ENCODE data around the gene ECT2. TPM values are rescaled to one million over a fixed set of nuclear protein-coding genes. Genes with fewer than 3 reads are reported as not detected.

ECT2 gene
- total RNA-seq, 1 experiment from 2014 or later: 145 TPM

DNA sequence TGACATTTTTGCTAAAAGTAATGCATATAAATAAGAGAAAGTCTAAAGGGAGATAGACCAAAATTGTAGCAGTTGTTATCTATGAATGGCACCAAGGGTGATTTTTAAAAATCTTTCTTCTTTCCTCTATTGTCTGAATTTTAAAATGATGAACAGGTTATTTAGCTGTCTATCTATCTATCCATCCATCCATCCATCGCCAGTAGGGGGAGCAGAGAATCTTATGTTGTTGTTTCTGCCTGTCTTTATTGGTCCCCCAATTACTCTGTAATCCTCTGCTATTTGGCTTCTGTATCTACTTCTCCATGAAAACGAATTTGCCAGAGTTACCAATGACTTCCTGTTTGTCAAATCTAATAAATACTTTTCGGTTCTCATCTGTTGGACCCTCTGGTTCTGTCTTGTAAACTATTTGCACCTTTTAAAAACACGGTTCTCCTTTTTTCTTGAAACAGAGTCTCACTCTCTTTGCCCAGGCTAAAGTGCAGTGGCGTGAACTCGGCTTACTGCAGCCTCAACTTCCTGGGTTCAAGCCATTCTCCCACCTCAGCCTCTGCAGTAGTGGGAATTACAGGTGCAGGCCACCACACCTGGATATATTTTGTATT lies 86.0 kb downstream of the ECT2 start:
- intact Hi-C loops (cut with micrococcal nuclease; ENCODE audit: unreplicated experiment): loop anchor here (2.0 kb wide), 1 partner anchor 208 kb away; no protein-coding TSS in a partner anchor
- no peaks in the 10 kb centered on the region for H3K4me1 ChIP-seq (replicated peaks; ENCODE audit: insufficient read depth)
- ChIA-PET CTCF (no interaction called here), POLR2A (ENCODE audit: unreplicated experiment) (no interaction called here)
- no TSS peak for BruUV-seq (replicated peaks)
- no peaks in the 10 kb centered on the region for H3K27me3 ChIP-seq (ENCODE audit: insufficient read depth, low read depth)
- H3K79me2 ChIP-seq (ENCODE audit: low read depth): no peaks in the 10 kb centered on the region
- DNase-seq: peak in 1 of 2 experiments; percentile 38
- H3F3A ChIP-seq (ENCODE audit: insufficient read depth, low read depth): no peaks in the 10 kb centered on the region
- no peak overlapping the region for H2AFZ ChIP-seq
- no peaks in the 10 kb centered on the region for H4K20me1 ChIP-seq (ENCODE audit: insufficient read depth)
- no peaks in the 10 kb centered on the region for H3K9me3 ChIP-seq (ENCODE audit: insufficient read depth, low read depth)
- TF ChIP-seq EZH2 (IDR thresholded peaks at IDR 0.05; ENCODE audit: low read depth): no peak
- TF ChIP-seq, protein P1, sequence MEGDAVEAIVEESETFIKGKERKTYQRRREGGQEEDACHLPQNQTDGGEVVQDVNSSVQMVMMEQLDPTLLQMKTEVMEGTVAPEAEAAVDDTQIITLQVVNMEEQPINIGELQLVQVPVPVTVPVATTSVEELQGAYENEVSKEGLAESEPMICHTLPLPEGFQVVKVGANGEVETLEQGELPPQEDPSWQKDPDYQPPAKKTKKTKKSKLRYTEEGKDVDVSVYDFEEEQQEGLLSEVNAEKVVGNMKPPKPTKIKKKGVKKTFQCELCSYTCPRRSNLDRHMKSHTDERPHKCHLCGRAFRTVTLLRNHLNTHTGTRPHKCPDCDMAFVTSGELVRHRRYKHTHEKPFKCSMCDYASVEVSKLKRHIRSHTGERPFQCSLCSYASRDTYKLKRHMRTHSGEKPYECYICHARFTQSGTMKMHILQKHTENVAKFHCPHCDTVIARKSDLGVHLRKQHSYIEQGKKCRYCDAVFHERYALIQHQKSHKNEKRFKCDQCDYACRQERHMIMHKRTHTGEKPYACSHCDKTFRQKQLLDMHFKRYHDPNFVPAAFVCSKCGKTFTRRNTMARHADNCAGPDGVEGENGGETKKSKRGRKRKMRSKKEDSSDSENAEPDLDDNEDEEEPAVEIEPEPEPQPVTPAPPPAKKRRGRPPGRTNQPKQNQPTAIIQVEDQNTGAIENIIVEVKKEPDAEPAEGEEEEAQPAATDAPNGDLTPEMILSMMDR (conservative IDR thresholded peaks at IDR 0.05): peak; percentile 77
- H3K4me2 ChIP-seq: no peak overlapping the region
- no peaks in the 10 kb centered on the region for H3K36me3 ChIP-seq (ENCODE audit: low read depth)
- H3K27ac ChIP-seq: no peak overlapping the region
- H3K4me3 ChIP-seq: no peak overlapping the region
- no peaks in the 10 kb centered on the region for H3K9me2 ChIP-seq (ENCODE audit: insufficient read depth)

DNA sequence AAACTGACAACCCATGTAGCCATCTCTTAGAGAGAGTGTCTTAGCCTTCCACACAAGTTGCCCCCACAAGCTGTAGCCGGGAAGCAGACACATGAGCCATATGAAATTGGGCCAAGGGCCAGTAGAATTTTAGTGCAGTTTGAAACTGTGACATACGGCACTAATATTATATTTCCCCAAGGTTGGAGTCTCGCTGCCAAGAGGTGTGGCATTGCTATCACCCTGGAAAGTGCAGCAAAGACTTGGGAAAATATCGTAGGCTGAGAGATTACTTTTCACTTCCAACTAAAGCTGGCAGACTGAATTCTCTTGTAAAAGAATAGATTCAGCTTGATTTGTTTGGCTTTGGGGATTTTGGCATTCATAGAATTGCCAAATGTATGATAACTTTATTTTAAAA lies 89.2 kb downstream of the ECT2 start:
- Histone ChIP-seq H3K4me3 (no peak overlapping the region), H3K79me2 (ENCODE audit: low read depth) (no peaks in the 10 kb centered on the region), H3K4me1 (replicated peaks; ENCODE audit: insufficient read depth) (no peaks in the 10 kb centered on the region), H3F3A (ENCODE audit: insufficient read depth, low read depth) (no peaks in the 10 kb centered on the region), H2AFZ (no peak overlapping the region), H3K27ac (no peak overlapping the region), H4K20me1 (ENCODE audit: insufficient read depth) (no peaks in the 10 kb centered on the region), H3K36me3 (ENCODE audit: low read depth) (no peaks in the 10 kb centered on the region), H3K9me3 (ENCODE audit: insufficient read depth, low read depth) (no peaks in the 10 kb centered on the region), H3K9me2 (ENCODE audit: insufficient read depth) (no peaks in the 10 kb centered on the region), H3K4me2 (no peak overlapping the region), H3K27me3 (ENCODE audit: insufficient read depth, low read depth) (no peaks in the 10 kb centered on the region)
- no peak for DNase-seq
- no peak for TF ChIP-seq EZH2 (IDR thresholded peaks at IDR 0.05; ENCODE audit: low read depth)
- TF ChIP-seq, protein P1 (conservative IDR thresholded peaks at IDR 0.05): no peak
- CTCF ChIA-PET: interaction anchor here (0.5 kb wide), 1 partner anchor 77 kb away, joined by 5 read pairs; no protein-coding TSS in a partner anchor
- intact Hi-C loops (cut with micrococcal nuclease; ENCODE audit: unreplicated experiment): loop anchor here (10.0 kb wide), 1 partner anchor 555 kb away; the partner anchor contains the start of gene NLGN1
- BruUV-seq (replicated peaks): no TSS peak
- POLR2A ChIA-PET (ENCODE audit: unreplicated experiment): no interaction called here

DNA sequence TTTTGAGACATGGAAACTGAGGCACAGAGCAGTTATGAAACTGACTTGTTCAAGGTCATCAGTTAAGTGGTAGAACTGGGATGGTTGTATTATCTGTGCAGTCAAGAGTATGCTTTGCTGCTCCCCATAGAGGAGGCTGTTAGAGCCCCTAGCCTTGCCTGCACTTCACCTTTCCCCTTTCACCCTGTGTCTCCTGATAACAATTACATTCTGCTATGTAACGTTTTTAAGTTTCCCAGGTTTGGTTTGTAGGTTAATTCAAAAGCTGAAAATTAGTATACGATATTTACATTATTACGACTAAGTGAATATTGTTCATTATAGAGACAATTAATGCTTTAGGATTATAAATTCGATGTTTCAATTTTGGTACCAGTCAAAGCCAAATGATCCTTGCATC lies 89.9 kb downstream of the ECT2 start:
- no TSS peak for BruUV-seq (replicated peaks)
- DNase-seq: no peak
- intact Hi-C loops (cut with micrococcal nuclease; ENCODE audit: unreplicated experiment): loop anchor here (10.0 kb wide), 1 partner anchor 554 kb away; the partner anchor contains the start of gene NLGN1
- Histone ChIP-seq H3K4me2 (no peak overlapping the region), H3K27me3 (ENCODE audit: insufficient read depth, low read depth) (no peaks in the 10 kb centered on the region), H3K79me2 (ENCODE audit: low read depth) (no peaks in the 10 kb centered on the region), H3K27ac (no peak overlapping the region), H3K4me3 (no peak overlapping the region), H3K4me1 (replicated peaks; ENCODE audit: insufficient read depth) (no peaks in the 10 kb centered on the region), H3K9me3 (ENCODE audit: insufficient read depth, low read depth) (no peaks in the 10 kb centered on the region), H2AFZ (no peak overlapping the region; the same call in 1 of the 2 replicates), H3K9me2 (ENCODE audit: insufficient read depth) (no peaks in the 10 kb centered on the region), H3K36me3 (ENCODE audit: low read depth) (no peaks in the 10 kb centered on the region), H4K20me1 (ENCODE audit: insufficient read depth) (no peaks in the 10 kb centered on the region), H3F3A (ENCODE audit: insufficient read depth, low read depth) (no peaks in the 10 kb centered on the region)
- CTCF ChIA-PET: no interaction called here
- POLR2A ChIA-PET (ENCODE audit: unreplicated experiment): no interaction called here
- TF ChIP-seq, protein P1 (conservative IDR thresholded peaks at IDR 0.05): no peak
- TF ChIP-seq EZH2 (IDR thresholded peaks at IDR 0.05; ENCODE audit: low read depth): no peak
